Adrenal gland (tissue), 12 donors: Measurements from ENCODE around the gene WSCD2. TPM values are rescaled to one million over a fixed set of nuclear protein-coding genes. Genes with fewer than 3 reads are reported as not detected.

Experiments
- DNase-seq, 7 donors: peaks; one replicate each; pipeline ENCODE4 v3.0.0-alpha.2; 2019 to 2020
- H3K27ac ChIP-seq, 5 donors: fragments of 200-600 bp; sonication (generic) in 4 of 5; 1 replicate in 3 of 5; 2 replicates in 2 of 5; pipeline versions ENCODE4 v1.5.1 to v1.8.0; 2016 to 2020; ENCODE audit warnings: mild to moderate bottlenecking in 1 of 5
- H3K27me3 ChIP-seq: fragments of 200-600 bp; 2 replicates; pipeline ENCODE4 v1.8.0; 2021
- H3K36me3 ChIP-seq, 2 donors: fragments of 200-600 bp; replicated peaks in 1 of 2; 1 replicate in 1 of 2; 2 replicates in 1 of 2; pipeline versions ENCODE4 v1.5.1 to v1.8.0; 2018 to 2022
- H3K4me1 ChIP-seq, 2 donors: fragments of 200-600 bp; replicated peaks in 1 of 2; 1 replicate in 1 of 2; 2 replicates in 1 of 2; pipeline versions ENCODE4 v1.5.1 to v1.8.0; 2018 to 2021
- H3K4me3 ChIP-seq, 4 donors: fragments of 200-600 bp; sonication (generic) in 3 of 4; one replicate each; pipeline ENCODE4 v1.5.1; 2016 to 2018
- H3K9me3 ChIP-seq, 3 donors: fragments of 200-600 bp; sonication (generic) in 1 of 3; replicated peaks in 1 of 3; 1 replicate in 2 of 3; 2 replicates in 1 of 3; pipeline versions ENCODE4 v1.5.1 to v1.8.0; 2016 to 2021
- CTCF ChIP-seq, 6 experiments: fragments of 450-650 bp in 4 of 6; fragments of 200-600 bp in 2 of 6; sonication (generic) in 1 of 6; IDR thresholded peaks; 1 replicate in 5 of 6; 2 replicates in 1 of 6; pipeline versions ENCODE4 v1.5.1 to v1.8.0; 2016 to 2021; ENCODE audit warnings: antibody characterized with exemption in 6 of 6, mild to moderate bottlenecking in 2 of 6, moderate library complexity in 1 of 6
- POLR2A ChIP-seq, 2 donors: fragments of 450-650 bp; IDR thresholded peaks; one replicate each; pipeline ENCODE4 v1.6.1; 2017; ENCODE audit warnings: antibody characterized with exemption in 2 of 2, mild to moderate bottlenecking in 2 of 2, moderate library complexity in 1 of 2
- WGBS, 4 donors: extraction: QIAGEN DNeasy Blood & Tissue Kit in 2 of 4; methylation state at CpG; one replicate each; pipeline versions ENCODE4 v1.1.5 to v1.1.7; 2013 to 2017; 5-methylcytosine and 5-hydroxymethylcytosine counted together
- intact Hi-C, 2 donors: fragments of 100-400 bp; cut with DNase I; formaldehyde crosslinking; loops; one replicate each; pipeline versions ENCODE4 v1.14.1 to v1.15.0; 2022 to 2023
- polyA plus RNA-seq, 3 donors: library from polyadenylated mRNA; stranded (reverse); fragments of 200-250 nt in 2 of 3; fragments of 350-450 nt in 1 of 3; fragmentation: Illumina TruSeq in 1 of 3; extraction: RNeasy Lipid Tissue Mini Kit (QIAGEN cat#74804) in 1 of 3; gene quantifications; one replicate each; pipeline ENCODE4 v1.2.3, GENCODE V29; 2013 to 2014
- total RNA-seq, 9 donors: library from RNA; depleted of rRNA in 4 of 9; stranded (reverse); fragments of >200 nt in 4 of 9; fragments of 120-200 nt in 1 of 9; fragmentation: NEBNext Ultra II Directional in 1 of 9; extraction: Animal tissue kit (Norgen Biotek cat#: 25700) in 1 of 9; gene quantifications; one replicate each; pipeline versions ENCODE4 v1.1.0 to v1.2.4, GENCODE V29; 2013 to 2023
- donor health status: healthy with polysubstance abuse.
- donor health status: Bipolar disorder and iron deficiency.
- donor health status: DM: yes; HTN: yes; CAD: no.
- donor health status: DM: no; HTN: no; CAD: no.
- donor health status: DM: no; HTN: no; CAD: no.
- donor health status: DM: yes; HTN: yes; CAD: no.

Gene WSCD2
- total and polyA plus RNA-seq, 12 donors: 0.18 to 2.9 (median 0.69) TPM

GRCh38 chr12:108125073-108125472 lies 4.0 kb upstream of the WSCD2 start:
- H3K27me3 ChIP-seq: peaks cover 37% of the 10 kb centered on the region
- H3K27ac ChIP-seq: no peak overlapping the region
- H3K4me1 ChIP-seq: no peaks in the 10 kb centered on the region
- no peaks in the 10 kb centered on the region for H3K36me3 ChIP-seq
- intact Hi-C loops: no loop called here
- H3K4me3 ChIP-seq: no peak overlapping the region
- DNase-seq: no peak
- no peak for TF ChIP-seq POLR2A (IDR thresholded peaks at IDR 0.05)
- TF ChIP-seq CTCF (IDR thresholded peaks at IDR 0.05): no peak
- 44 to 51% (median 48%) methylated on average over 4 of the region's 4 CpGs for WGBS, 4 donors
- H3K9me3 ChIP-seq: no peaks in the 10 kb centered on the region

DNA sequence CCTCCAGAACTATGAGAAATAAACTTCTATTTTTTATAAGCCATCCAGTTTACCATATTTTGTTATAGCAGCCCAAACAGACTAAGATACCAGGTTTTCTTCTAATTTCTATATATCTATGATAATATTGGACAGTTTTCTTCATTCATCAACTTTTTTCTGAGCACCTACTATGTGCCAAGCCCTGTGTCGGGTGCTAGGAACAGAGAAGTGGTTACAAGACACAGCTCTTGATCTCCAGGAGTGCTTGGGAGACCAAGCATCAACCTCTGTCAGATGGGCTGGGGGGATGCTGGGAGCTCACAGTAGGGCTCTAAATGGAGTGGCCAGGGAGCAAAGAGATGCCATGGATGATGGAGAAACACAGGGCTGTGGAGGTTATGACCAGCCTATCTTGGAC lies 2.9 kb upstream of the WSCD2 start:
- intact Hi-C loops: no loop called here
- Histone ChIP-seq H3K4me3 (no peak overlapping the region), H3K27me3 (peaks cover 38% of the 10 kb centered on the region), H3K9me3 (no peaks in the 10 kb centered on the region), H3K36me3 (no peaks in the 10 kb centered on the region), H3K4me1 (no peaks in the 10 kb centered on the region), H3K27ac (no peak overlapping the region)
- WGBS, 4 donors: 86 to 97% (median 93%) methylated on average over 1 of the region's 1 CpG
- TF ChIP-seq CTCF (IDR thresholded peaks at IDR 0.05): no peak
- no peak for TF ChIP-seq POLR2A (IDR thresholded peaks at IDR 0.05)
- no peak for DNase-seq

GRCh38 chr12:108126990-108127501 lies 2.0 kb upstream of the WSCD2 start:
- no peaks in the 10 kb centered on the region for H3K36me3 ChIP-seq
- H3K4me3 ChIP-seq: no peak overlapping the region
- TF ChIP-seq POLR2A (IDR thresholded peaks at IDR 0.05): no peak
- no peak for TF ChIP-seq CTCF (IDR thresholded peaks at IDR 0.05)
- DNase-seq: no peak
- H3K27me3 ChIP-seq: peaks cover 38% of the 10 kb centered on the region
- H3K4me1 ChIP-seq: no peaks in the 10 kb centered on the region
- WGBS, 4 donors: 32 to 40% (median 34%) methylated on average over 10 of the region's 10 CpGs
- no peak overlapping the region for H3K27ac ChIP-seq
- no peaks in the 10 kb centered on the region for H3K9me3 ChIP-seq
- intact Hi-C loops: no loop called here

DNA sequence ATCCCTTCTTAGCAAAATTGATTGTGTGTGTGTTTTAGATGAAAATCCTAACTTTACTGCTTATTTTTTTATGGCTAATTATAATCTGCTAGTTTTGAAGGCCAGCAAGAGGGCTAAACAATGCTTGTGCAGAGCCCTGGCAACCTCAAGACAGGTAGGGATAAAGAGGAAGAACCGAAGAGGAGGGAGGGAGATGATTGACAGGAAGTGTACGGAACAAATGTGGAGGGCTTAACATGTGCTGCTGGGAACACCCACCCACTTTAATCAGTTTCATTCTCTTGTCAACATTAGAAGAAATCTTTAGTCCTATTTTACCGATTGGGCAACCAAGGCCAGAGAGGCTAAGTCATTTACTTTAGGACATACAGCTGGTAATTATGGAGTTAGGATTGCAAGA lies 1.4 kb upstream of the WSCD2 start:
- intact Hi-C loops: no loop called here
- H3K27me3 ChIP-seq: peaks cover 38% of the 10 kb centered on the region
- peak overlapping the region in 1 of 5 donors; percentile 23 for H3K27ac ChIP-seq
- H3K4me3 ChIP-seq: no peak overlapping the region
- H3K9me3 ChIP-seq: no peaks in the 10 kb centered on the region
- H3K36me3 ChIP-seq: no peaks in the 10 kb centered on the region
- WGBS, 4 donors: 44 to 49% (median 46%) methylated on average over 3 of the region's 3 CpGs
- no peak for DNase-seq
- H3K4me1 ChIP-seq: no peaks in the 10 kb centered on the region
- TF ChIP-seq POLR2A (IDR thresholded peaks at IDR 0.05) (no peak), CTCF (IDR thresholded peaks at IDR 0.05) (no peak)
